Endothelial cell (in vitro differentiated cells): Measurements from ENCODE around the gene CCDC24. TPM values are rescaled to one million over a fixed set of nuclear protein-coding genes. Genes with fewer than 3 reads are reported as not detected.

Experiments used
- DNase-seq: peaks from one replicate; pipeline ENCODE4 v3.0.0; 2021; ENCODE audit warnings: low spot score
- H3K27ac Mint-ChIP-seq: one replicate; pipeline ENCODE4 v1.8.0; 2021; ENCODE audit warnings: mixed read lengths, inconsistent platforms; ENCODE audit not compliant: unreplicated experiment
- H3K27me3 Mint-ChIP-seq: one replicate; pipeline ENCODE4 v1.8.0; 2021; ENCODE audit warnings: mild to moderate bottlenecking, moderate library complexity, mixed read lengths, inconsistent platforms; ENCODE audit not compliant: unreplicated experiment
- H3K36me3 Mint-ChIP-seq: one replicate; pipeline ENCODE4 v1.8.0; 2021; ENCODE audit warnings: mild to moderate bottlenecking, low read depth, mixed read lengths, inconsistent platforms; ENCODE audit not compliant: unreplicated experiment
- H3K4me1 Mint-ChIP-seq: one replicate; pipeline ENCODE4 v1.8.0; 2021; ENCODE audit warnings: mild to moderate bottlenecking, mixed read lengths, inconsistent platforms; ENCODE audit not compliant: unreplicated experiment
- H3K4me3 Mint-ChIP-seq: one replicate; pipeline ENCODE4 v1.8.0; 2021; ENCODE audit warnings: mild to moderate bottlenecking, mixed read lengths, inconsistent platforms; ENCODE audit not compliant: unreplicated experiment
- H3K9me3 Mint-ChIP-seq: one replicate; pipeline ENCODE4 v1.8.0; 2021; ENCODE audit warnings: mixed read lengths, inconsistent platforms; ENCODE audit not compliant: unreplicated experiment
- CTCF ChIP-seq: fragments of 200-600 bp; sonication (generic); IDR thresholded peaks from one replicate; pipeline ENCODE4 v1.5.0; 2021; ENCODE audit warnings: antibody characterized with exemption; ENCODE audit not compliant: unreplicated experiment
- total RNA-seq: library from RNA; stranded (reverse); fragmentation: NEBNext Ultra II Directional; extraction: Animal tissue kit (Norgen Biotek cat#: 25700); gene quantifications from one replicate; pipeline ENCODE4 v1.2.1, GENCODE V29; 2021; ENCODE audit not compliant: unreplicated experiment

The CCDC24 gene
- total RNA-seq, 1 donor from 2014 or later = 4.2 TPM

- DNase-seq = no peak
- Mint-ChIP-seq H3K36me3 (no peaks in the 10 kb centered on the region), H3K27ac (no peak overlapping the region), H3K4me1 (peaks cover 13% of the 10 kb centered on the region), H3K4me3 (no peak overlapping the region), H3K9me3 (no peaks in the 10 kb centered on the region), H3K27me3 (peaks cover 3% of the 10 kb centered on the region)
- no peak for TF ChIP-seq CTCF
Measured at GRCh38 chr1:43996733-43997115, 5.3 kb downstream of the CCDC24 start.

- no peaks in the 10 kb centered on the region for H3K9me3 Mint-ChIP-seq
- H3K27me3 Mint-ChIP-seq = peaks cover 3% of the 10 kb centered on the region
- TF ChIP-seq CTCF = no peak
- H3K27ac Mint-ChIP-seq = no peak overlapping the region
- DNase-seq = no peak
- no peak overlapping the region for H3K4me3 Mint-ChIP-seq
- no peaks in the 10 kb centered on the region for H3K36me3 Mint-ChIP-seq
- peaks cover 8% of the 10 kb centered on the region for H3K4me1 Mint-ChIP-seq
Measured at GRCh38 chr1:43997295-43997999, 6.0 kb downstream of the CCDC24 start.

- Mint-ChIP-seq H3K27ac (no peak overlapping the region), H3K36me3 (no peaks in the 10 kb centered on the region), H3K27me3 (peaks cover 3% of the 10 kb centered on the region), H3K9me3 (no peaks in the 10 kb centered on the region), H3K4me3 (no peak overlapping the region), H3K4me1 (peaks cover 3% of the 10 kb centered on the region)
- DNase-seq = no peak
- TF ChIP-seq CTCF = no peak
Measured at GRCh38 chr1:43998000-43998378, 6.6 kb downstream of the CCDC24 start.

GRCh38 chr1:43999455-43999854 lies 8.1 kb downstream of the CCDC24 start:
- H3K4me1 Mint-ChIP-seq = no peaks in the 10 kb centered on the region
- TF ChIP-seq CTCF = no peak
- no peak for DNase-seq
- no peak overlapping the region for H3K4me3 Mint-ChIP-seq
- H3K9me3 Mint-ChIP-seq = no peaks in the 10 kb centered on the region
- peaks cover 3% of the 10 kb centered on the region for H3K27me3 Mint-ChIP-seq
- H3K27ac Mint-ChIP-seq = no peak overlapping the region
- H3K36me3 Mint-ChIP-seq = no peaks in the 10 kb centered on the region

GRCh38 chr1:44000122-44000665 lies 8.8 kb downstream of the CCDC24 start:
- no peaks in the 10 kb centered on the region for H3K4me1 Mint-ChIP-seq
- H3K27ac Mint-ChIP-seq = no peak overlapping the region
- peaks cover 3% of the 10 kb centered on the region for H3K27me3 Mint-ChIP-seq
- no peaks in the 10 kb centered on the region for H3K36me3 Mint-ChIP-seq
- H3K4me3 Mint-ChIP-seq = no peak overlapping the region
- no peak for DNase-seq
- TF ChIP-seq CTCF = no peak
- H3K9me3 Mint-ChIP-seq = no peaks in the 10 kb centered on the region
